Measurements from ENCODE around the gene DNMT3A.

Gene DNMT3A

GRCh38 chr2:25307949-25308557 lies 33.7 kb downstream of the DNMT3A start:
- peaks cover 27% of the 10 kb centered on the region for H3K4me1 ChIP-seq (ENCODE audit: control insufficient read depth, insufficient read depth, low read length)
- no peaks in the 10 kb centered on the region for H3K9me3 ChIP-seq (ENCODE audit: control insufficient read depth, low read length)
- H3K36me3 ChIP-seq (ENCODE audit: control insufficient read depth, insufficient read depth, low read length), result no peaks in the 10 kb centered on the region
- H3K27ac ChIP-seq (ENCODE audit: insufficient read depth, low read depth, low read length, poor library complexity, severe bottlenecking), result no peak overlapping the region
- no peak overlapping the region for H3K4me3 ChIP-seq (ENCODE audit: insufficient read depth, low read depth, low read length)
- H3K27me3 ChIP-seq (ENCODE audit: control insufficient read depth, insufficient read depth, low read length, poor library complexity, severe bottlenecking), result no peaks in the 10 kb centered on the region
- 94% methylated on average over 5 to 7 of the region's 7 CpGs for WGBS, 2 experiments

- H3K9me3 ChIP-seq (ENCODE audit: control insufficient read depth, low read length), result no peaks in the 10 kb centered on the region
- WGBS, 2 experiments, result 90 to 92% methylated on average over 6 of the region's 6 CpGs
These were observed 34.9 kb downstream of the DNMT3A start for GRCh38 chr2:25306777-25307368.

DNA sequence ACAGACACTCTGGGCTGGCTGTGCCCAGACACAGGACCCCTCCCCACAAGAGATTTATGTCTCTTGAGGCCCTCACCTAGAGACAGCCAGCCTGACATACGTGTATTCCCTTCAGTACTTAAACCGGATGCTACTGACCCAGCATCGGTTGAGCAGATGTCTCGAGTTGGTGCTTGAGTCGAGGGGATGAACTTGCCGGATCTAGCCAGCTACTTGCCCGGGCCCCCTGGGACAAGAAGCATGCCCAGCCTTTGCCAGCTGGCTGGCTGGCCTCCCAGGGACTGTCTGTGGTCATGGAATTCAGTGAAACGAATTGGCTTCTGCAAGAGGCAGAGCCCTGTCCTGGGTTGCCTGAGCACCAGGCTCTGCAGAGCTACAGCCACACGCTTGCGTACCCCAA lies 36.0 kb downstream of the DNMT3A start:
- no peaks in the 10 kb centered on the region for H3K9me3 ChIP-seq (ENCODE audit: control insufficient read depth, low read length)
- H3K4me3 ChIP-seq (ENCODE audit: insufficient read depth, low read depth, low read length), result no peak overlapping the region
- no peaks in the 10 kb centered on the region for H3K36me3 ChIP-seq (ENCODE audit: control insufficient read depth, insufficient read depth, low read length)
- no peaks in the 10 kb centered on the region for H3K27me3 ChIP-seq (ENCODE audit: control insufficient read depth, insufficient read depth, low read length, poor library complexity, severe bottlenecking)
- H3K4me1 ChIP-seq (ENCODE audit: control insufficient read depth, insufficient read depth, low read length), result peaks cover 17% of the 10 kb centered on the region
- H3K27ac ChIP-seq (ENCODE audit: insufficient read depth, low read depth, low read length, poor library complexity, severe bottlenecking), result no peak overlapping the region
- WGBS, 2 experiments, result 92 to 93% methylated on average over 10 of the region's 10 CpGs

More at GRCh38 chr2:25306777-25307368, 34.9 kb downstream of the DNMT3A start:
- Histone ChIP-seq H3K4me1 (ENCODE audit: control insufficient read depth, insufficient read depth, low read length) (peaks cover 25% of the 10 kb centered on the region), H3K27me3 (ENCODE audit: control insufficient read depth, insufficient read depth, low read length, poor library complexity, severe bottlenecking) (no peaks in the 10 kb centered on the region), H3K27ac (ENCODE audit: insufficient read depth, low read depth, low read length, poor library complexity, severe bottlenecking) (no peak overlapping the region), H3K4me3 (ENCODE audit: insufficient read depth, low read depth, low read length) (no peak overlapping the region), H3K36me3 (ENCODE audit: control insufficient read depth, insufficient read depth, low read length) (no peaks in the 10 kb centered on the region)

DNA sequence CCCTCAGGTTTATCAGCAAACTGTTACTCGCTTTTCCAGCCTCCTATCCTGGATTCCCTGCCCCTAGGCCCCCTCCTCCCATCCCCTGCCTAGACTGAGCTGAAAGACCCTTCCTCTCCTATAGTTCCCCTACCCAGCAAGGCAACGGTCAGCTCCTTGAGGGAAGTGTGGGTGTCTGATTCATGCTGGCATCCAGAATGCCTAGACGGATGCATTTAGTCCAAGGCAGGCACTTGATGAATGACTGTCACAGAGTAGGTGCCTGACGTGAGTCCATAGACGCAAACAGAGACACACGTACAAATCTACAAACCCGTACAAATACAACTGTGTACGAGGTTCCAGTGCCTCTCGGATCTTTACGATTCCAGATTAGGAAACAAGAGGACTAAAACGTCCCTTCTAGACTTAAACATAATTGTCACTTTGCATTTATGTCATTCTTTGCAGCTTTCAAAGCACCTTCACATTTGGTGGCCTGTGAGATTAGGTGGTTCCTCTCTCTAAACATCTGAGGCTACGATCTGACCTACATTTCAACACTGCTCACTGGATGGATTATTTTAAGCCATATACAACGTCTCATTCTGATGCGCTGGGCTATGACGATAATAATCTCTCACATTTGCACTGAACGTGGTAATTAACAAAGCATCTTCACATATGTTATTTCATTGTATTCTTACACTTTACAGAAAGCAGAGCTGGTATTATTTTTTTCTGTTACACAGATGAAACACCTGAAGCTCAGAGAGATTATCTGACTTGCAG lies 36.7 kb downstream of the DNMT3A start:
- Histone ChIP-seq H3K4me3 (ENCODE audit: insufficient read depth, low read depth, low read length) (no peak overlapping the region), H3K27ac (ENCODE audit: insufficient read depth, low read depth, low read length, poor library complexity, severe bottlenecking) (no peak overlapping the region), H3K27me3 (ENCODE audit: control insufficient read depth, insufficient read depth, low read length, poor library complexity, severe bottlenecking) (no peaks in the 10 kb centered on the region), H3K4me1 (ENCODE audit: control insufficient read depth, insufficient read depth, low read length) (peaks cover 9% of the 10 kb centered on the region), H3K36me3 (ENCODE audit: control insufficient read depth, insufficient read depth, low read length) (no peaks in the 10 kb centered on the region), H3K9me3 (ENCODE audit: control insufficient read depth, low read length) (no peaks in the 10 kb centered on the region)
- WGBS, 2 experiments, result 87 to 91% methylated on average over 16 of the region's 16 CpGs

DNA sequence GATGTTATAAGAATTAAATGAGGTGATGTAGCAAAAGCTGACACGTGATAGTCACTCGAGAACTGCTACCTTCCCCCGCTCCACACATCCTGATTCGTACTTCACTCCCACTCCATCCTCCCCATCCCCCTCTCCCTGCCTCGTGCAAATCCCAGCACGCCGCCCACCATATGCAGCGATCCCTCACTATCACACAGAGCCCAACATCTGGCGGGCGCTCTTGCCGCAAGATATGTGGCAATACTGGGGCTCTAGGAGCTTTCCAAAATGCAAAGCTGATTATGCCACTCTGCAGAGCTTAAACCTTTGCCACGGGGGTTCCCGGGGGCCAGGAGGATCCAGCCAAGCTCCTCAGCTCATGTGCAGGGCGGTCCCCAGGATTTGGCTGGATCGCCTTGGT lies 37.4 kb downstream of the DNMT3A start:
- no peak overlapping the region for H3K27ac ChIP-seq (ENCODE audit: insufficient read depth, low read depth, low read length, poor library complexity, severe bottlenecking)
- H3K36me3 ChIP-seq (ENCODE audit: control insufficient read depth, insufficient read depth, low read length), result no peaks in the 10 kb centered on the region
- no peaks in the 10 kb centered on the region for H3K9me3 ChIP-seq (ENCODE audit: control insufficient read depth, low read length)
- WGBS, 2 experiments, result 77 to 80% methylated on average over 15 of the region's 15 CpGs
- no peak overlapping the region for H3K4me3 ChIP-seq (ENCODE audit: insufficient read depth, low read depth, low read length)
- H3K4me1 ChIP-seq (ENCODE audit: control insufficient read depth, insufficient read depth, low read length), result peaks cover 7% of the 10 kb centered on the region
- no peaks in the 10 kb centered on the region for H3K27me3 ChIP-seq (ENCODE audit: control insufficient read depth, insufficient read depth, low read length, poor library complexity, severe bottlenecking)

DNA sequence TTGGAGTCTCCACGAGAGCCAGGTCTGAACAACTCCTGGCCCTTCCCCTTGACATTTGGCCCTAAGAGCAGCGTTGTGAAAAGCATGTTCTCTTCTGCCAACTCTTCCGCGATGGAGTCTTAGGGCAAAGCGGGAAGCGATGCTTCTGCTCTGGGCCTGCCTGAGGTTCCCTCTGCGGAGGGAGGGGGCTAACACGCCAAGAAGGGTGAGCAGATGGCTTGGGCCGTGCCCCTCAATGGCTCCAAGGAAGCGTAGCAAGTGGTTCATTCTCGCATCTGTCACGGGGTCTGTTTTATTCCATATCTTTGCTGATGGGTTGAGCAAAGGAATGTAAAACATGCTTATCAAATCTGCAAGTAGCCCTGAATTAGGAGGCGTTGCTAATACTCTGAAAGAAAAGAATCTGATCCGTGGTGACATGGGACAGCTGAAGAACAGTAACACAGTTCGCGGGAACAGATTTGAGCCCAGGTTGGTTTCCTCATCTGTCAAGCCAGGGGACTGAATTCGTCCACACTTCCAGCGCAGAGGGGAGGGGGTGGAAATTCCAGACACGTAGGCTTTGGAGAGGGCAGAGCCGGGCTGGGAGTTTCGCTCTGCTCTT lies 38.0 kb downstream of the DNMT3A start:
- Histone ChIP-seq H3K27ac (ENCODE audit: insufficient read depth, low read depth, low read length, poor library complexity, severe bottlenecking) (no peak overlapping the region), H3K36me3 (ENCODE audit: control insufficient read depth, insufficient read depth, low read length) (no peaks in the 10 kb centered on the region), H3K27me3 (ENCODE audit: control insufficient read depth, insufficient read depth, low read length, poor library complexity, severe bottlenecking) (no peaks in the 10 kb centered on the region), H3K4me3 (ENCODE audit: insufficient read depth, low read depth, low read length) (no peak overlapping the region), H3K4me1 (ENCODE audit: control insufficient read depth, insufficient read depth, low read length) (peaks cover 13% of the 10 kb centered on the region), H3K9me3 (ENCODE audit: control insufficient read depth, low read length) (no peaks in the 10 kb centered on the region)
- 83% methylated on average over 21 of the region's 21 CpGs for WGBS, 2 experiments

- Histone ChIP-seq H3K9me3 (ENCODE audit: control insufficient read depth, low read length) (no peaks in the 10 kb centered on the region), H3K4me1 (ENCODE audit: control insufficient read depth, insufficient read depth, low read length) (peaks cover 16% of the 10 kb centered on the region), H3K4me3 (ENCODE audit: insufficient read depth, low read depth, low read length) (no peak overlapping the region), H3K36me3 (ENCODE audit: control insufficient read depth, insufficient read depth, low read length) (no peaks in the 10 kb centered on the region), H3K27ac (ENCODE audit: insufficient read depth, low read depth, low read length, poor library complexity, severe bottlenecking) (no peak overlapping the region), H3K27me3 (ENCODE audit: control insufficient read depth, insufficient read depth, low read length, poor library complexity, severe bottlenecking) (no peaks in the 10 kb centered on the region)
- 97% methylated on average over 9 of the region's 9 CpGs for WGBS, 2 experiments
These were observed 38.9 kb downstream of the DNMT3A start for GRCh38 chr2:25302758-25303375.

GRCh38 chr2:25301453-25302352 lies 40.0 kb downstream of the DNMT3A start:
- Histone ChIP-seq H3K4me3 (ENCODE audit: insufficient read depth, low read depth, low read length) (no peak overlapping the region), H3K27me3 (ENCODE audit: control insufficient read depth, insufficient read depth, low read length, poor library complexity, severe bottlenecking) (no peaks in the 10 kb centered on the region), H3K36me3 (ENCODE audit: control insufficient read depth, insufficient read depth, low read length) (no peaks in the 10 kb centered on the region), H3K27ac (ENCODE audit: insufficient read depth, low read depth, low read length, poor library complexity, severe bottlenecking) (no peak overlapping the region), H3K4me1 (ENCODE audit: control insufficient read depth, insufficient read depth, low read length) (peaks cover 16% of the 10 kb centered on the region), H3K9me3 (ENCODE audit: control insufficient read depth, low read length) (no peaks in the 10 kb centered on the region)
- WGBS, 2 experiments, result 89% methylated on average over 8 of the region's 8 CpGs

GRCh38 chr2:25300001-25300400 lies 41.7 kb downstream of the DNMT3A start:
- Histone ChIP-seq H3K4me3 (ENCODE audit: insufficient read depth, low read depth, low read length) (no peak overlapping the region), H3K27ac (ENCODE audit: insufficient read depth, low read depth, low read length, poor library complexity, severe bottlenecking) (no peak overlapping the region), H3K27me3 (ENCODE audit: control insufficient read depth, insufficient read depth, low read length, poor library complexity, severe bottlenecking) (no peaks in the 10 kb centered on the region), H3K9me3 (ENCODE audit: control insufficient read depth, low read length) (no peaks in the 10 kb centered on the region), H3K4me1 (ENCODE audit: control insufficient read depth, insufficient read depth, low read length) (peaks cover 20% of the 10 kb centered on the region), H3K36me3 (ENCODE audit: control insufficient read depth, insufficient read depth, low read length) (no peaks in the 10 kb centered on the region)
- WGBS, 2 experiments, result 91 to 94% methylated on average over 12 of the region's 12 CpGs

All from ectodermal cell (in vitro differentiated cells).